Lower lobe of right lung (tissue), 2 donors: ENCODE data around the gene HOXB6. TPM values are rescaled to one million over a fixed set of nuclear protein-coding genes. Genes with fewer than 3 reads are reported as not detected.
A peak's percentile ranks its signal among the peaks of the same experiment; 100 is the strongest.

Experiments
- ATAC-seq, 2 donors: fragments of 200-7000 bp; cut with Tn5 transposase; one replicate each; pipeline ENCODE4 v1.9.1; 2020 to 2022; ENCODE audit warnings: mild to moderate bottlenecking in 2 of 2, moderate library complexity in 2 of 2
- DNase-seq: peaks from one replicate; pipeline ENCODE4 v3.0.0-alpha.2; 2020
- H3K27ac ChIP-seq: fragments of 200-600 bp; one replicate; pipeline ENCODE4 v1.8.0; 2022
- H3K27me3 ChIP-seq: fragments of 200-600 bp; one replicate; pipeline ENCODE4 v1.8.0; 2022; ENCODE audit warnings: low read depth
- H3K36me3 ChIP-seq: fragments of 200-600 bp; one replicate; pipeline ENCODE4 v1.8.0; 2022; ENCODE audit warnings: mild to moderate bottlenecking
- H3K4me1 ChIP-seq: fragments of 200-600 bp; one replicate; pipeline ENCODE4 v1.8.0; 2022
- H3K4me3 ChIP-seq: fragments of 200-600 bp; one replicate; pipeline ENCODE4 v1.8.0; 2022; ENCODE audit warnings: mild to moderate bottlenecking
- H3K9me3 ChIP-seq: fragments of 200-600 bp; one replicate; pipeline ENCODE4 v1.8.0; 2022
- intact Hi-C: fragments of 100-400 bp; cut with DNase I; formaldehyde crosslinking; loops from one replicate; pipeline ENCODE4 v1.11.0; 2022
- total RNA-seq: library from RNA; stranded (reverse); fragmentation: NEBNext Ultra II Directional; extraction: Animal tissue kit (Norgen Biotek cat#: 25700); gene quantifications from one replicate; pipeline ENCODE4 v1.2.1, GENCODE V29; 2021
- TF ChIP-seq, protein P1 (sequence below): fragments of 200-600 bp; IDR thresholded peaks from one replicate; pipeline ENCODE4 v1.8.0; 2022; ENCODE audit warnings: antibody characterized with exemption, mild to moderate bottlenecking
- donor health status: DM: no; HTN: yes; CAD: no; lungs with severe emphysema.

The HOXB6 gene
- total RNA-seq, 1 donor from 2014 or later, result 4.4 TPM

DNA sequence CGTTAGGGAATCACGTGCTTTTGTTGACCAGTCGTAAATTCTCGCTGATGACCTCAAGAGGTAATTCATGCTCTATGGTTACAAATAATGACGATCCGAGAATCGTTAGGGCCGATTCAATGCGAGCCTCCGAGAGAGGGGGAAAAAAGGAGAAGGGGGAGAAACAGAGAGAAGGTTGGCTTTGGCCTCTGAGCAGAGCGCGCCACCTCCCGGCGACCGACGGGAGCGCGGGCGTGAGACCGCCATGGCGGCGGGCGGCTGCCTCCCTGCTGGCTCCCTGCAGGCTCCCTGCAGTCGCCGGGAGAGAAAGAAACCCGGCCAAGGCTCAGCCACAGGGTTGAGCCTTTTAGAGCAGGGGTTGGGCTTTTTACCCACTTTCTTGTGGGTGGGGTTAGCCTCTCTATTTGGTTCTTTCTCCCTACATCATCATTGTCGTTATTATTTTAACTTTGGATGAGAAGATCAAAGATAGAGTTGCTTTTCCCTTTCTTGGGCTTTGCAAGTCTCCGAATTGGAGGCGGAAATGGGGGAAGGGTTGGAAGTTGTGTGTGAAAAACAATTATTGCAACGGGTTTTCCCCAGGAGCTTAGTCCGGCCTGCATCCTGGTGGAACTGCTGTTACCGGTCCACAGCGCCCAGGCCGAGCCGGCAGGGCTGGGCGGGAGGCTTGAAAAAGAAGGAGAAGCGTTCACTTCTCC lies 10.8 kb downstream of the HOXB6 start:
- H3K4me3 ChIP-seq, result peak overlapping the region; percentile 63
- DNase-seq, result peak; percentile 79

DNA sequence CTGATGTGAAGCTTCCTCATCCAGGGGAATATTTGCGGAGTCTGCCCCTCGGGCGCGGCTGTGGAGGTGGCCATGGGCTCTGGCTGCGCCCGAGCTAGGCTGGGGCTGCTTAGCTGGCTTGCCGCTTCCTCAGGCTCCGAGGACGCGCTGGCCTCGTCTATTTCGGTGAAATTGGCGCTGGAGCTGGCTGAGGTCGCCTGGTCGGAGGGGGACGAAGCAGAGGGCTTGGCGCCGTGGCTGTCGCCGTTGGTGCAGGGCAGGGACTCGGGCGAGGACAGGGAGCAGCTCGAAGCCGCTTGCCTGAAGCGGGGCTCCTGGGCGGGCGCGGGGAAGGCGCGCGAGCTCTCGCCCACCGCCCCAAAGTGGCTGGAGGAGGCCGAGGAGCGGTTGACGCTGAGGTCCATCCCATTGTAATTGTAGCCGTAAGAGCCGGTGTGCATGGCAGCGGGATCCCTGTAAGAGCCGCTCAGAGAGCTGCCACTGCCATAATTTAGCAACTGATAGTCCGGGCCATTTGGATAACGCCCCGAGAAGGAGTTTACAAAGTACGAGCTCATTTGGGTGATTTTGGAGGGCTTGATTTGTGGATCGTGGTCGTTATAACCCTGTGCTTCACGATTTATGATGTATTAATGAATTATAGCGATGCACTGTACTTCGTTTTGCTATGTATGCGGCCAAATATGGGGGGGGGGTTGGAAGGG lies 11.5 kb downstream of the HOXB6 start, which contains the start of gene HOXB5:
HOXB5 (minus strand) TSS at position 654 of the 704 bp plus-strand sequence; CDS start at position 557, 97 bp downstream.
- intact Hi-C loops, result no loop called here
- H3K36me3 ChIP-seq, result peaks cover 5% of the 10 kb centered on the region
- H3K27ac ChIP-seq, result peak within 1 kb of the TSS; percentile 81
- no peak for DNase-seq
- ATAC-seq, result no peak
- TF ChIP-seq, protein P1, sequence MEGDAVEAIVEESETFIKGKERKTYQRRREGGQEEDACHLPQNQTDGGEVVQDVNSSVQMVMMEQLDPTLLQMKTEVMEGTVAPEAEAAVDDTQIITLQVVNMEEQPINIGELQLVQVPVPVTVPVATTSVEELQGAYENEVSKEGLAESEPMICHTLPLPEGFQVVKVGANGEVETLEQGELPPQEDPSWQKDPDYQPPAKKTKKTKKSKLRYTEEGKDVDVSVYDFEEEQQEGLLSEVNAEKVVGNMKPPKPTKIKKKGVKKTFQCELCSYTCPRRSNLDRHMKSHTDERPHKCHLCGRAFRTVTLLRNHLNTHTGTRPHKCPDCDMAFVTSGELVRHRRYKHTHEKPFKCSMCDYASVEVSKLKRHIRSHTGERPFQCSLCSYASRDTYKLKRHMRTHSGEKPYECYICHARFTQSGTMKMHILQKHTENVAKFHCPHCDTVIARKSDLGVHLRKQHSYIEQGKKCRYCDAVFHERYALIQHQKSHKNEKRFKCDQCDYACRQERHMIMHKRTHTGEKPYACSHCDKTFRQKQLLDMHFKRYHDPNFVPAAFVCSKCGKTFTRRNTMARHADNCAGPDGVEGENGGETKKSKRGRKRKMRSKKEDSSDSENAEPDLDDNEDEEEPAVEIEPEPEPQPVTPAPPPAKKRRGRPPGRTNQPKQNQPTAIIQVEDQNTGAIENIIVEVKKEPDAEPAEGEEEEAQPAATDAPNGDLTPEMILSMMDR, result no peak
- peak within 1 kb of the TSS; percentile 63 for H3K4me3 ChIP-seq
- H3K4me1 ChIP-seq, result peaks cover 38% of the 10 kb centered on the region
- no peaks in the 10 kb centered on the region for H3K9me3 ChIP-seq
- peaks cover 84% of the 10 kb centered on the region for H3K27me3 ChIP-seq

More for the DNA sequence above, 10.8 kb downstream of the HOXB6 start:
- intact Hi-C loops, result no loop called here
- no peaks in the 10 kb centered on the region for H3K9me3 ChIP-seq
- peaks cover 38% of the 10 kb centered on the region for H3K4me1 ChIP-seq
- H3K36me3 ChIP-seq, result peaks cover 5% of the 10 kb centered on the region
- peak; percentile 69 to 82 for ATAC-seq
- H3K27me3 ChIP-seq, result peaks cover 84% of the 10 kb centered on the region
- H3K27ac ChIP-seq, result peak overlapping the region; percentile 39
- TF ChIP-seq, protein P1, result peak; percentile 92

DNA sequence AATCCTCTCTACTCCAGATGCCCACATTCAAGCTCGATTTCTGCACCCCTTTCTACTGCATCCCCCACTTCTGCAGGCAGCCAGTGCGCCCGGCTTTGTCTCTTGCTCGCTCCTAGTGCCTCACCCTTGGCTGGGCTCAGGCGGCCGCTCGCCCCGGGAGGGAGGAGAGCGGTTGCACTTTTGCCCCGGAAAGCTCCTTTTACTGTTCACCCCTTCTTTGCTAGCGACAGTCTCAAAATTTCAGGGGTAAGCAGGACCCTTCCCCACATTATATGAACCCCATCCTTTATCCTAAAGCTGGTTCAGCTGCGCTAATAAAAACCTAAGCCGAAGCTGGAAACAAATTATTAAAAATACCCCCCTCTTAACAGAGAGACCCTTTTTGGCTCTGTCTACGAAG lies 12.2 kb downstream of the HOXB6 start:
- TF ChIP-seq, protein P1, result no peak

DNA sequence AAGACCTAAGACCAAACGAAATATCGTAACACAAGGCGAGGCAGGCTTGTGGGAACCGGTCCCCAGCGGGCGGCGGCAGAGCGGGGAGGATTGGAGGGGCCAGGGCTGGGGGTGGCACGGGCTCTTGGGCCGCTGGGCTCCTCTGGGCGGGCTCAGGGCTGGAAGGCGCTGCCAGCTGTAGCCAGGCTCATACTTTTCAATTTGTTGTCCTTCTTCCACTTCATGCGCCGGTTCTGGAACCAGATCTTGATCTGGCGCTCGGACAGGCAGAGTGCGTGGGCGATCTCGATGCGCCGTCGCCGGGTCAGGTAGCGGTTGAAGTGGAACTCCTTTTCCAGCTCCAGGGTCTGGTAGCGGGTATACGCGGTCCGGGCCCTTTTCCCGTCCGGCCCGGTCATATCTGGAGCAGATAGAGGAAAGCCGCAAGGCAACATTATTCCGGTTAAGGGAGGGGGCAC lies 12.7 kb downstream of the HOXB6 start:
- peaks cover 32% of the 10 kb centered on the region for H3K4me1 ChIP-seq
- H3K4me3 ChIP-seq, result peak overlapping the region; percentile 63
- TF ChIP-seq, protein P1, result no peak
- H3K36me3 ChIP-seq, result peaks cover 5% of the 10 kb centered on the region
- peak overlapping the region; percentile 81 for H3K27ac ChIP-seq
- DNase-seq, result no peak
- H3K27me3 ChIP-seq, result peaks cover 84% of the 10 kb centered on the region
- H3K9me3 ChIP-seq, result no peaks in the 10 kb centered on the region
- no peak for ATAC-seq
- intact Hi-C loops, result no loop called here

More for the DNA sequence above, 12.2 kb downstream of the HOXB6 start:
- DNase-seq, result no peak
- peak overlapping the region; percentile 63 for H3K4me3 ChIP-seq
- no peak for ATAC-seq
- peaks cover 34% of the 10 kb centered on the region for H3K4me1 ChIP-seq
- peak overlapping the region; percentile 81 for H3K27ac ChIP-seq
- intact Hi-C loops, result no loop called here
- H3K36me3 ChIP-seq, result peaks cover 5% of the 10 kb centered on the region
- H3K9me3 ChIP-seq, result no peaks in the 10 kb centered on the region
- peaks cover 84% of the 10 kb centered on the region for H3K27me3 ChIP-seq

DNA sequence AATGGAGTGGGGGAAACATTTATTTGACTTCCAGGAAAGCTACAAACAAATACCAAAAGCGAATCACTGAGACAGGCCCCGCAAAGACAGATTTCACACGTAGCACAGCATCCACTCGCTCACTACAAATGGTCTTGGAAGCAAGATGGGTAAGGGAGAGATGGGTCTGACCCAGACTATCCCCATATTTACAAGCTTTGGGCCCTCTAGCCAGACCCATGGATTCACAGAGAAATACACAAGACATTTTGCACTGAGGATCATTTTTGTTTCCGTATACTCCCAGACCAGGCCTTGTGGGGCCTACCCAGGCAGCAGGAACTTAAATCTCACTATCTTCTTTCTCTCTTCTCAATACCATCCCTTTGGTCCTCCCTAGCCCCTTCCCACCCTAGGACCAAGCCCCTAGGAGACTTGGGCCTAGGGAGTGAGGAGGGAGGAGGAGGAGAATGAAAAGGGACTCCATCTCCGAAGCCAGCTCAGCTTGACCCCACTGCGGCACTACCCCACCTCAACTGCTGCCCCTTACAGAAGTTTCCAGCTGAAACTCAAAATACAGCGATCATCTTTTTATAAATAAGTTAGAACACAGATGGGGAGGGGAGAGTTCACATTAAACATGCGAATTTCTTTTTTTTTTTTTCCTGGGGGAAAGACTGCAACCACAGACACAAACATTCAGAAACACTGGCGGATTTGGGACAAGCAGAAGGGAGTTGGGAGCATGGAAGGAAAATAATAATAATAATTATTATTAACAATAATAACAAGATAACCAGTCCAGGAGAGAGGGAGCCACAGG lies 13.3 kb downstream of the HOXB6 start:
- DNase-seq, result no peak
- TF ChIP-seq, protein P1, result no peak
- ATAC-seq, result no peak
- Histone ChIP-seq H3K27ac (peak overlapping the region; percentile 81), H3K4me1 (peaks cover 36% of the 10 kb centered on the region), H3K36me3 (peaks cover 5% of the 10 kb centered on the region), H3K9me3 (no peaks in the 10 kb centered on the region), H3K27me3 (peaks cover 84% of the 10 kb centered on the region), H3K4me3 (peak overlapping the region; percentile 63)
- intact Hi-C loops, result no loop called here
